ENCODE data around the gene ESF1. TPM values are rescaled to one million over a fixed set of nuclear protein-coding genes. Genes with fewer than 3 reads are reported as not detected.

Gene ESF1
- polyA plus RNA-seq, 2 of the 4 experiments (the other 2 are of a cell fraction) = 30.5 to 34.8 TPM

GRCh38 chr20:13786143-13786828 is 1.6 kb upstream of the ESF1 start:
- ChIA-PET CTCF (interaction anchor here (1.1 to 3.7 kb wide), 4 partner anchors 14 to 34 kb away, joined by 3 to 25 read pairs (median 4); no protein-coding TSS in a partner anchor), POLR2A (interaction anchor here (0.8 to 1.9 kb wide), 3 partner anchors 8 to 105 kb away, joined by 3 to 7 read pairs (median 3); no protein-coding TSS in a partner anchor)
- Histone ChIP-seq H3K27ac (peak overlapping the region; percentile 86 to 94; a peak in 4 of 6 replicates), H3K4me3 (peak overlapping the region; percentile 93), H3K9me3 (no peaks in the 10 kb centered on the region), H3K4me1 (peaks cover 29% of the 10 kb centered on the region), H3K4me2 (peak overlapping the region; percentile 82)
- TF ChIP-seq MAFK (IDR thresholded peaks at IDR 0.05; ENCODE audit: partially characterized antibody) (no peak), ATOH8 (CRISPR knock-in tag; IDR thresholded peaks at IDR 0.05; ENCODE audit: low read depth) (no peak), HOXA7 (CRISPR knock-in tag; IDR thresholded peaks at IDR 0.05) (no peak), RNF2 (IDR thresholded peaks at IDR 0.05; ENCODE audit: borderline replicate concordance, low read depth) (no peak), CBX2 (IDR thresholded peaks at IDR 0.05; ENCODE audit: borderline replicate concordance, low read depth) (no peak)
- WGBS (ENCODE audit: missing lambda C conversion rate) = 82% methylated on average over 8 of the region's 8 CpGs
- FAIRE-seq (no peak), ATAC-seq (no peak), DNase-seq (ENCODE audit: low read depth in 1 of 2, low spot score in 1 of 2) (no peak)

GRCh38 chr20:13784271-13784892 is 337 bp downstream of the ESF1 start:
- peaks cover 29% of the 10 kb centered on the region for H3K4me1 ChIP-seq
- POLR2A ChIA-PET = interaction anchor here (1.0 to 1.9 kb wide), 4 partner anchors 12 to 38 kb away, joined by 3 to 7 read pairs (median 6); no protein-coding TSS in a partner anchor
- 2% methylated on average over 26 of the region's 26 CpGs for WGBS (ENCODE audit: missing lambda C conversion rate)
- TF ChIP-seq JUN (IDR thresholded peaks at IDR 0.05) = no peak
- no peak for TF ChIP-seq SREBF2 (IDR thresholded peaks at IDR 0.05)
- TF ChIP-seq ZSCAN20 (CRISPR knock-in tag; IDR thresholded peaks at IDR 0.05) = no peak
- TF ChIP-seq NFE2L2 (conservative IDR thresholded peaks at IDR 0.05; ENCODE audit: low read length) = no peak
- TF ChIP-seq HOXB13 (CRISPR knock-in tag; IDR thresholded peaks at IDR 0.05; ENCODE audit: low read depth) = peak; percentile 55; the same call in 1 of the 2 replicates
- TF ChIP-seq BCL3 (IDR thresholded peaks at IDR 0.05) = peak; percentile 85; the same call in 1 of the 3 replicates
- TF ChIP-seq ZC3H11A (IDR thresholded peaks at IDR 0.05) = no peak
- no peak for TF ChIP-seq NR3C1 (IDR thresholded peaks at IDR 0.05)
- no peak for TF ChIP-seq CHD2 (IDR thresholded peaks at IDR 0.05; ENCODE audit: low read length, partially characterized antibody)
- no peak for TF ChIP-seq MYC (IDR thresholded peaks at IDR 0.05; ENCODE audit: borderline replicate concordance, low read length)
- no peak for TF ChIP-seq MAZ (IDR thresholded peaks at IDR 0.05; ENCODE audit: borderline replicate concordance, low read depth, low read length)
- no peak for TF ChIP-seq E2F6 (IDR thresholded peaks at IDR 0.05; ENCODE audit: borderline replicate concordance, low read depth)
- TF ChIP-seq FOSB (CRISPR knock-in tag; IDR thresholded peaks at IDR 0.05) = no peak
- TF ChIP-seq RARB (CRISPR knock-in tag; IDR thresholded peaks at IDR 0.05) = no peak
- TF ChIP-seq PHF8 (IDR thresholded peaks at IDR 0.05; ENCODE audit: borderline replicate concordance, low read depth) = peak; percentile 70; the same call in 1 of the 2 replicates
- TF ChIP-seq GATA3 (IDR thresholded peaks at IDR 0.05; ENCODE audit: borderline replicate concordance) = no peak
- no peak for TF ChIP-seq HOXB5 (CRISPR knock-in tag; IDR thresholded peaks at IDR 0.05)
- no peak for TF ChIP-seq PBX3 (IDR thresholded peaks at IDR 0.05)
- TF ChIP-seq KDM1A (IDR thresholded peaks at IDR 0.05; ENCODE audit: low read depth) = no peak
- no peak for TF ChIP-seq RFX5 (IDR thresholded peaks at IDR 0.05)
- TF ChIP-seq HMGXB4 (CRISPR knock-in tag; IDR thresholded peaks at IDR 0.05; ENCODE audit: borderline replicate concordance) = no peak
- TF ChIP-seq NPAS2 (CRISPR knock-in tag; IDR thresholded peaks at IDR 0.05; ENCODE audit: borderline replicate concordance) = no peak
- TF ChIP-seq TFCP2L1 (CRISPR knock-in tag; IDR thresholded peaks at IDR 0.05) = no peak
- no peak for TF ChIP-seq ATOH8 (CRISPR knock-in tag; IDR thresholded peaks at IDR 0.05; ENCODE audit: low read depth)
- no peak for TF ChIP-seq FOXS1 (CRISPR knock-in tag; IDR thresholded peaks at IDR 0.05)

More at GRCh38 chr20:13784271-13784892, 337 bp downstream of the ESF1 start:
- ATAC-seq = peak; percentile 25 to 50
- Histone ChIP-seq H3K9me3 (no peaks in the 10 kb centered on the region), H3K27ac (peak overlapping the region; percentile 86 to 94), H3K4me2 (peak overlapping the region; percentile 79), H3K4me3 (peak overlapping the region; percentile 93)
- no peak for FAIRE-seq
- peak in 1 of 2 experiments; percentile 15 for DNase-seq (ENCODE audit: low read depth in 1 of 2, low spot score in 1 of 2)
- CTCF ChIA-PET = interaction anchor here (0.6 to 3.7 kb wide), 10 partner anchors 12 to 858 kb away, joined by 3 to 25 read pairs (median 3); no protein-coding TSS in a partner anchor

Measured in A549 (cell line).